Keratinocyte (primary cell): Measurements from ENCODE around the gene PLTP.

ENCODE experiments used
- CTCF ChIP-seq, 3 experiments: IDR thresholded peaks in 1 of 3; conservative IDR thresholded peaks in 1 of 3; optimal IDR thresholded peaks in 1 of 3; 2 replicates in 2 of 3; 3 replicates in 1 of 3; pipeline versions ENCODE3 to v1.5.1; 2011; ENCODE audit warnings: low read length in 3 of 3, mild to moderate bottlenecking in 3 of 3, moderate library complexity in 2 of 3, control low read depth in 1 of 3, inconsistent platforms in 1 of 3; ENCODE audit not compliant: insufficient read depth in 2 of 3; ENCODE audit errors: extremely low read depth in 1 of 3
- EZH2 ChIP-seq: IDR thresholded peaks from one replicate; pipeline ENCODE4 v1.6.1; 2012; ENCODE audit warnings: inconsistent platforms, mild to moderate bottlenecking, low read length, moderate library complexity

GRCh38 chr20:45934046-45934585 is 22.2 kb upstream of the PLTP start:
- TF ChIP-seq CTCF (optimal IDR thresholded peaks at IDR 0.05 in 1 of 3, IDR thresholded peaks at IDR 0.05 in 1 of 3, conservative IDR thresholded peaks at IDR 0.05 in 1 of 3; ENCODE audit: extremely low read depth in 1 of 3, insufficient read depth in 2 of 3, low read length in 3 of 3) (no peak), EZH2 (no peak)
